ENCODE results near the gene KBTBD2. TPM values are rescaled to one million over a fixed set of nuclear protein-coding genes. Genes with fewer than 3 reads are reported as not detected.
"Not testable (repeated sequence)": the region's sequence is repeated elsewhere in the genome, so short reads cannot be mapped to it uniquely, and the experiment has no call there.

KBTBD2 gene
- total RNA-seq, 1 donor from 2014 or later = 51.1 TPM

GRCh38 chr7:32863872-32864271 is 27.7 kb downstream of the KBTBD2 start:
- not testable (repeated sequence) for H3K9ac ChIP-seq (ENCODE audit: low read depth in 1 of 3, low read length in 3 of 3); H3K4me1 ChIP-seq (ENCODE audit: control insufficient read depth in 3 of 3, insufficient read depth in 3 of 3, low read length in 3 of 3); H3K27ac ChIP-seq (ENCODE audit: low read depth, low read length); H3K4me3 ChIP-seq (ENCODE audit: low read length in 3 of 3); H3K9me3 ChIP-seq (ENCODE audit: control insufficient read depth in 3 of 3, low read length in 3 of 3); H3K36me3 ChIP-seq (ENCODE audit: control insufficient read depth in 3 of 3, insufficient read depth in 3 of 3, low read length in 3 of 3); H3K27me3 ChIP-seq (ENCODE audit: control insufficient read depth in 3 of 3, insufficient read depth in 3 of 3, low read length in 3 of 3)

DNA sequence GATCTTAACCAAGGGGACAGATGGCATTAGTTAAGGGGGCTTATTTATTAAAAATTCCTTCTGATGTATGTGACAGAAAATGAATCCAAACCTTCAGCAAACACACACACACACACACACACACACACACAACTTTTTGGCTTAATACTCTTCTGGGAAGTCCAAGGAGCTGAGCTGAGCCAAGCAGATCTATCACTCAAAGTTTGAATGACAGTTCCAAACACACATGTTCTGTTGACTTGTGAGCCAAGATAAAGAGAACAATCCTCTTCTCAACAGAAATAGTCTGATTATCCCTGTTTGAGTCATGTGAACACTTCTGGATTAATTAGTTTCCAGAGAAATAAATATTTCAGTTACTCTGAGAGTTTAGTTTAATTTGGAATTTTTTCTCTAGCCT is 31.5 kb downstream of the KBTBD2 start:
- no peaks in the 10 kb centered on the region for H3K27me3 ChIP-seq (ENCODE audit: control insufficient read depth in 3 of 3, insufficient read depth in 3 of 3, low read length in 3 of 3)
- H3K9ac ChIP-seq (ENCODE audit: low read depth in 1 of 3, low read length in 3 of 3) = no peak overlapping the region

GRCh38 chr7:32858648-32859047 is 32.9 kb downstream of the KBTBD2 start:
- Histone ChIP-seq H3K4me1 (ENCODE audit: control insufficient read depth in 3 of 3, insufficient read depth in 3 of 3, low read length in 3 of 3) (no peaks in the 10 kb centered on the region), H3K27me3 (ENCODE audit: control insufficient read depth in 3 of 3, insufficient read depth in 3 of 3, low read length in 3 of 3) (no peaks in the 10 kb centered on the region), H3K4me3 (ENCODE audit: low read length in 3 of 3) (no peak overlapping the region), H3K9ac (ENCODE audit: low read depth in 1 of 3, low read length in 3 of 3) (no peak overlapping the region), H3K27ac (ENCODE audit: low read depth, low read length) (no peak overlapping the region), H3K36me3 (ENCODE audit: control insufficient read depth in 3 of 3, insufficient read depth in 3 of 3, low read length in 3 of 3) (no peaks in the 10 kb centered on the region), H3K9me3 (ENCODE audit: control insufficient read depth in 3 of 3, low read length in 3 of 3) (no peaks in the 10 kb centered on the region)

More for the DNA sequence above, 31.5 kb downstream of the KBTBD2 start:
- Histone ChIP-seq H3K4me1 (ENCODE audit: control insufficient read depth in 3 of 3, insufficient read depth in 3 of 3, low read length in 3 of 3) (no peaks in the 10 kb centered on the region), H3K36me3 (ENCODE audit: control insufficient read depth in 3 of 3, insufficient read depth in 3 of 3, low read length in 3 of 3) (no peaks in the 10 kb centered on the region), H3K9me3 (ENCODE audit: control insufficient read depth in 3 of 3, low read length in 3 of 3) (no peaks in the 10 kb centered on the region), H3K27ac (ENCODE audit: low read depth, low read length) (no peak overlapping the region), H3K4me3 (ENCODE audit: low read length in 3 of 3) (no peak overlapping the region)

DNA sequence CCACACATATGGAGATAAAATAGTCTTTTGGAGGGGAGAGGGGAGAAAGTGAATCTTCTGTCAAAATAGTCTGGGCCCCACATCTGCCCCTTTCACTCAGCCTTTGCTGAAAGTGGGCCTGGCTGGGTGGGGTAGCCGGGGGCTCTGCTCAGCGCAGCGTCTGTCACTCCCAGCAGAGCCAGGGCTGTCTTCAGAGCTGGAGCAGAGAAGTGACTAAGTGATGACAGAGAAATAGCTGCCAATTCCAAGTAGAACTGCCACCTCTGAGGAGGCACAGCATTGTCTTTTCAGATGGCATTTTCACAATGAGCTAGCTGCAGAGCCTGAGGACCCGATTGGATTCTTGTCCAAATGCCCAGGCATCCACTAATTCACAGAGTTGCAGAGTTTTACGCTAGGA is 34.5 kb downstream of the KBTBD2 start:
- not testable (repeated sequence) for H3K36me3 ChIP-seq (ENCODE audit: control insufficient read depth in 3 of 3, insufficient read depth in 3 of 3, low read length in 3 of 3); H3K9me3 ChIP-seq (ENCODE audit: control insufficient read depth in 3 of 3, low read length in 3 of 3); H3K27ac ChIP-seq (ENCODE audit: low read depth, low read length); H3K4me3 ChIP-seq (ENCODE audit: low read length in 3 of 3); H3K27me3 ChIP-seq (ENCODE audit: control insufficient read depth in 3 of 3, insufficient read depth in 3 of 3, low read length in 3 of 3); H3K4me1 ChIP-seq (ENCODE audit: control insufficient read depth in 3 of 3, insufficient read depth in 3 of 3, low read length in 3 of 3); H3K9ac ChIP-seq (ENCODE audit: low read depth in 1 of 3, low read length in 3 of 3)

DNA sequence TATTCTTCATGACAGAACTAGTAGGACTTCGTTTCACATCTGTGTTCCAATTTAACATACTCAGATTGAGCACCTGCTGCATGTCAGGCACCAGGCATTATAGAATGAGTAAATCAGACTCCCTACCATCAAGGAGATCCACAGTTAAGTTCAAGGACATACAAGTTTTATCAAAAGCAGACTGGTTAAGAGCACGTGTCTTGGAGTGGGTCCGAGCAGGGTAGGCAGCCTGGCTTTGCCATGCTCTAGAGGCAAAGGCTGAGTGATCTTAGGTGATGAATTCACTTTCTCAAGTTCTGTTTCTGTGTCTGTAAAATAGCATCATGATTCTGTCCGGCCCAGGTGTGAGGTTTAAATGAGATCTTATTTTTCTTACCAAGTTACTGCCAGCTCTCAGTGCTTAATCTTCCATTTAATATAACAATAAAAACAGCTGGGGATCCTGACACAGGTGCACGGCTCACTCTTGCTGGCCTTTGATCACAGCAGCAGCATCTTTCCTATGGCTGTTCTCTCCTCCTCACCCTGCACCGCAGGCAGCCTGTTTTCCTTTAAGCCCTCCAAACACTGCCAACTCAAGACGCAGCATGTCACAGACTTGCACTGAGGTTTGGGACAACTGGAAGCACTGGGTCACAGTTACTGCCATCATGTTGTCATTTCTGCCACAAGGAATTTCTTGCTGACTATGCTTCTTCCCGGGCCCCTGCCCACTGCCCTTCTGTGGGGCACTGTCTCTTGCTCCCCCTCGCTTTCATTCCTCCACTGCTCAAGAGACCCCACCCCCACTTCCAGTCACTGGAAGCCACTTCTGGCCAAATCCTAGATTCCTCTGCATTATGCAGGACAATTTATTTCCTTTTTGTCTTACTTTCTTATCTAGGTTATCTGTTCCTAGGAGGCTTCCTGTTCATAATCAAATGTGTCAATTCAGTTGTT is 35.5 kb downstream of the KBTBD2 start:
- H3K4me1 ChIP-seq (ENCODE audit: control insufficient read depth in 3 of 3, insufficient read depth in 3 of 3, low read length in 3 of 3); H3K27ac ChIP-seq (ENCODE audit: low read depth, low read length); H3K9ac ChIP-seq (ENCODE audit: low read depth in 1 of 3, low read length in 3 of 3); H3K9me3 ChIP-seq (ENCODE audit: control insufficient read depth in 3 of 3, low read length in 3 of 3); H3K4me3 ChIP-seq (ENCODE audit: low read length in 3 of 3); H3K36me3 ChIP-seq (ENCODE audit: control insufficient read depth in 3 of 3, insufficient read depth in 3 of 3, low read length in 3 of 3); H3K27me3 ChIP-seq (ENCODE audit: control insufficient read depth in 3 of 3, insufficient read depth in 3 of 3, low read length in 3 of 3): not testable (repeated sequence)

- not testable (repeated sequence) for H3K9ac ChIP-seq (ENCODE audit: low read depth in 1 of 3, low read length in 3 of 3); H3K27me3 ChIP-seq (ENCODE audit: control insufficient read depth in 3 of 3, insufficient read depth in 3 of 3, low read length in 3 of 3); H3K4me1 ChIP-seq (ENCODE audit: control insufficient read depth in 3 of 3, insufficient read depth in 3 of 3, low read length in 3 of 3); H3K4me3 ChIP-seq (ENCODE audit: low read length in 3 of 3); H3K27ac ChIP-seq (ENCODE audit: low read depth, low read length); H3K9me3 ChIP-seq (ENCODE audit: control insufficient read depth in 3 of 3, low read length in 3 of 3); H3K36me3 ChIP-seq (ENCODE audit: control insufficient read depth in 3 of 3, insufficient read depth in 3 of 3, low read length in 3 of 3)
Observed at GRCh38 chr7:32850654-32851053, 40.9 kb downstream of the KBTBD2 start.

DNA sequence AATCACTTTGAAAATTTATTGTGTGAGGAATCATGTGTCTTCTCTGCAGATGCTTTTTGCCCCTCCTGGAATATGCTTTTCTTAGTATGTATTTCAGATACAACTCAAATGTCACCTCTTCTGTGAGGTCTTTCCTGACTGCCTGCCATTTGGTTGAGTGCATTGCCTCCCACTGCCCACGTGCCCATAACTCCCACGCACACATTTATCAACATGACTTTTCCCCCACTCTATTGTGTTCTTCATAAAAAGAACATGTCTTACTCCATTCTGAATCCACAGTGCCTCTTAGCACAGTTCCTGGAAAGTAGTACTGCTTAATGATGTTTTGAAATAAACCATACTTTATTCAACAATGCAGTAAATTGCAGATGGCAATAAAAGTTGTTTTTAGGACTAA is 42.9 kb downstream of the KBTBD2 start:
- H3K9me3 ChIP-seq (ENCODE audit: control insufficient read depth in 3 of 3, low read length in 3 of 3); H3K4me3 ChIP-seq (ENCODE audit: low read length in 3 of 3); H3K27ac ChIP-seq (ENCODE audit: low read depth, low read length); H3K27me3 ChIP-seq (ENCODE audit: control insufficient read depth in 3 of 3, insufficient read depth in 3 of 3, low read length in 3 of 3); H3K36me3 ChIP-seq (ENCODE audit: control insufficient read depth in 3 of 3, insufficient read depth in 3 of 3, low read length in 3 of 3); H3K9ac ChIP-seq (ENCODE audit: low read depth in 1 of 3, low read length in 3 of 3); H3K4me1 ChIP-seq (ENCODE audit: control insufficient read depth in 3 of 3, insufficient read depth in 3 of 3, low read length in 3 of 3): not testable (repeated sequence)

DNA sequence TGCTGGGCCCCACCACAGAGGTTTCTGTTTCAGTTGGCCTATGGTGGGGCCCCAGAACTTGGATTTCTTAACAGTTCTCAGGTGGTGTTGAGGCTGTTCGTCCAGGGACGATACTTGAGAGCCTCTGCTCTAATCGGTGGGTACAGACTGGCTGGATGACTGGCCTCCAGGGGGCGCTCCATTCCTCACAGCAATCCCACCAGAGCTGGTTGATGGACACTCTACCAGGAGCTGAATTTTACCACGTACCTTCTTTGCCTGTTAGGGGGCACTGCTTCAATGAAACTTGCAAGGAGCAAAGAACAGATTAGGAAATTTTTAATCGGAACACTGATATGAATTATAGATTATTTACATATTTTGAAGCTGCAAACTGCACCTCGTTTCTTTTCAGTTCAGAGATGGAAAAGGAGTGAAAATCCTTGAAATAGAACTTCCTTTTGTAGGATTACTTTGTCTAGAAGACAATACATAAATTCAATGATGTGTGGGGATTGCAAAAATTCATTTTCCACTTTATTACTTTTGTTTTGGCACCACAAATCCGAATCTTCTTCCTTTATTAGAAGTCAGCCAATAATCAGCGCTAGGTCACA is 44.8 kb downstream of the KBTBD2 start:
- Histone ChIP-seq H3K27me3 (ENCODE audit: control insufficient read depth in 3 of 3, insufficient read depth in 3 of 3, low read length in 3 of 3) (no peaks in the 10 kb centered on the region), H3K4me1 (ENCODE audit: control insufficient read depth in 3 of 3, insufficient read depth in 3 of 3, low read length in 3 of 3) (no peaks in the 10 kb centered on the region), H3K9me3 (ENCODE audit: control insufficient read depth in 3 of 3, low read length in 3 of 3) (no peaks in the 10 kb centered on the region), H3K36me3 (ENCODE audit: control insufficient read depth in 3 of 3, insufficient read depth in 3 of 3, low read length in 3 of 3) (no peaks in the 10 kb centered on the region), H3K27ac (ENCODE audit: low read depth, low read length) (no peak overlapping the region), H3K9ac (ENCODE audit: low read depth in 1 of 3, low read length in 3 of 3) (peak overlapping the region in 1 of 3 donors; percentile 5), H3K4me3 (ENCODE audit: low read length in 3 of 3) (no peak overlapping the region)

GRCh38 chr7:32844748-32845147 is 46.8 kb downstream of the KBTBD2 start:
- H3K4me3 ChIP-seq (ENCODE audit: low read length in 3 of 3); H3K27ac ChIP-seq (ENCODE audit: low read depth, low read length); H3K27me3 ChIP-seq (ENCODE audit: control insufficient read depth in 3 of 3, insufficient read depth in 3 of 3, low read length in 3 of 3); H3K4me1 ChIP-seq (ENCODE audit: control insufficient read depth in 3 of 3, insufficient read depth in 3 of 3, low read length in 3 of 3); H3K9me3 ChIP-seq (ENCODE audit: control insufficient read depth in 3 of 3, low read length in 3 of 3); H3K9ac ChIP-seq (ENCODE audit: low read depth in 1 of 3, low read length in 3 of 3); H3K36me3 ChIP-seq (ENCODE audit: control insufficient read depth in 3 of 3, insufficient read depth in 3 of 3, low read length in 3 of 3): not testable (repeated sequence)

DNA sequence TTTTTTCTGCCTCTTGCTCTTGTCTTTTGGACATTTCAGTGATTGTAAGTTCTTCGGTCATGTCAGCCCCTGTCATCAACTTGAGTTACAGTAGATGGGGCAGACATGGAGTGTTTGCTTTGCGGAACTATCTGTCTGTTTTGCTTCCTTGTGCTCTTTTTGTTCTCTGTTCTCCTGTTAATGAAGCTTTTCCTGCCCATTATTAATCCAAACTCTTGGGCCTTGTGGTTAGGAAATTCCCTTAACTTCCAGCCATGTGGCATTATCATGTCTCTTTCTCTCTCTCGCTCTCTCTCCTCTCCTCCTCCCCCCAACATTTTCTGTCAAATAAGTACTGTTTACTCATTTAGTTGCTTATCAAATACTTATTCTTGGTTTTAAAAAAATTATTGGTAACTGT is 47.8 kb downstream of the KBTBD2 start:
- H3K4me1 ChIP-seq (ENCODE audit: control insufficient read depth in 3 of 3, insufficient read depth in 3 of 3, low read length in 3 of 3); H3K36me3 ChIP-seq (ENCODE audit: control insufficient read depth in 3 of 3, insufficient read depth in 3 of 3, low read length in 3 of 3); H3K27ac ChIP-seq (ENCODE audit: low read depth, low read length); H3K9ac ChIP-seq (ENCODE audit: low read depth in 1 of 3, low read length in 3 of 3); H3K9me3 ChIP-seq (ENCODE audit: control insufficient read depth in 3 of 3, low read length in 3 of 3); H3K4me3 ChIP-seq (ENCODE audit: low read length in 3 of 3); H3K27me3 ChIP-seq (ENCODE audit: control insufficient read depth in 3 of 3, insufficient read depth in 3 of 3, low read length in 3 of 3): not testable (repeated sequence)

All from skeletal muscle tissue (tissue), 4 donors.